GM21367 (cell line): ENCODE measurements around the gene DAGLA.

Experiments
- ATAC-seq: cut with Tn5 transposase; IDR thresholded peaks from one replicate; pipeline ENCODE4 v1.9.1; 2021; ENCODE audit not compliant: unreplicated experiment

DAGLA gene

GRCh38 chr11:61690706-61691379 lies 10.7 kb downstream of the DAGLA start:
- ATAC-seq, result no peak

- no peak for ATAC-seq
These were observed 11.4 kb downstream of the DAGLA start for GRCh38 chr11:61691380-61692156.

- ATAC-seq, result no peak
These were observed 13.9 kb downstream of the DAGLA start for GRCh38 chr11:61693922-61694601.

- ATAC-seq, result no peak
These were observed 14.4 kb downstream of the DAGLA start for GRCh38 chr11:61694602-61694939.

- no peak for ATAC-seq
These were observed 14.9 kb downstream of the DAGLA start for GRCh38 chr11:61694946-61695706.

GRCh38 chr11:61695917-61696316 lies 15.7 kb downstream of the DAGLA start:
- no peak for ATAC-seq

GRCh38 chr11:61696602-61697001 lies 16.4 kb downstream of the DAGLA start:
- no peak for ATAC-seq

- no peak for ATAC-seq
These were observed 16.9 kb downstream of the DAGLA start for GRCh38 chr11:61697078-61697502.

- ATAC-seq, result no peak
These were observed 17.6 kb downstream of the DAGLA start for GRCh38 chr11:61697764-61698163.

GRCh38 chr11:61698173-61698948 lies 18.2 kb downstream of the DAGLA start:
- no peak for ATAC-seq

- ATAC-seq, result no peak
These were observed 19.6 kb downstream of the DAGLA start for GRCh38 chr11:61699737-61700160.

- no peak for ATAC-seq
These were observed 20.0 kb downstream of the DAGLA start for GRCh38 chr11:61700212-61700611.

- no peak for ATAC-seq
These were observed 20.5 kb downstream of the DAGLA start for GRCh38 chr11:61700720-61701119.

GRCh38 chr11:61701242-61701886 lies 21.2 kb downstream of the DAGLA start:
- no peak for ATAC-seq

GRCh38 chr11:61702701-61703312 lies 22.6 kb downstream of the DAGLA start:
- ATAC-seq, result no peak

- no peak for ATAC-seq
These were observed 24.6 kb downstream of the DAGLA start for GRCh38 chr11:61704838-61705237.

- ATAC-seq, result no peak
These were observed 26.5 kb downstream of the DAGLA start for GRCh38 chr11:61706452-61707400.

GRCh38 chr11:61707574-61707973 lies 27.4 kb downstream of the DAGLA start:
- no peak for ATAC-seq
